ENCODE results near the gene TUBB1. TPM values are rescaled to one million over a fixed set of nuclear protein-coding genes. Genes with fewer than 3 reads are reported as not detected.

The TUBB1 gene
- total and polyA plus RNA-seq, 2 donors (not counting 1 experiment from before 2014, with no cell fraction given) = 0.22 to 0.43 TPM

GRCh38 chr20:58970146-58970545 lies 49.1 kb upstream of the TUBB1 start:
- POLR2A ChIA-PET = no interaction called here
- Mint-ChIP-seq H3K9me3 (ENCODE audit: insufficient read depth) (no peaks in the 10 kb centered on the region), H3K4me3 (peak overlapping the region; percentile 23), H3K27me3 (no peaks in the 10 kb centered on the region), H3K27ac (no peak overlapping the region), H3K4me1 (peaks cover 21% of the 10 kb centered on the region)
- ATAC-seq (ENCODE audit: low read depth) (no peak), DNase-seq (peak; percentile 22)
- H3K9ac ChIP-seq (ENCODE audit: low read length) = no peak overlapping the region
- no peak overlapping the region for H3K27ac ChIP-seq (ENCODE audit: low read length in 2 of 2)
- intact Hi-C loops (cut with micrococcal nuclease) = no loop called here
- H3K79me2 ChIP-seq (ENCODE audit: control insufficient read depth, insufficient read depth, low read length) = no peaks in the 10 kb centered on the region
- CTCF ChIA-PET = interaction anchor here (1.1 kb wide), 1 partner anchor 63 kb away, joined by 3 read pairs; no protein-coding TSS in a partner anchor
- no peaks in the 10 kb centered on the region for H3K27me3 ChIP-seq (replicated peaks in 1 of 4; ENCODE audit: control extremely low read depth in 1 of 4, control insufficient read depth in 3 of 4, insufficient read depth in 4 of 4, low read length in 3 of 4)
- no peaks in the 10 kb centered on the region for H3K36me3 ChIP-seq (replicated peaks in 1 of 2; ENCODE audit: control extremely low read depth in 1 of 2, control insufficient read depth in 1 of 2, extremely low read depth in 1 of 2, insufficient read depth in 2 of 2, low read length in 1 of 2)
- H3K9me3 ChIP-seq (ENCODE audit: control extremely low read depth in 1 of 3, control insufficient read depth in 2 of 3, insufficient read depth in 1 of 3, low read length in 2 of 3) = peaks cover 0 to 7% (median 3%) of the 10 kb centered on the region in 3 donors
- H3K4me3 ChIP-seq (ENCODE audit: control extremely low read depth in 1 of 5, extremely low read depth in 1 of 5, insufficient read depth in 1 of 5, low read depth in 2 of 5, low read length in 4 of 5) = no peak overlapping the region
- H2AFZ ChIP-seq (ENCODE audit: insufficient read depth, low read depth, low read length, poor library complexity, severe bottlenecking) = no peak overlapping the region
- peak overlapping the region; percentile 35 for H3K4me2 ChIP-seq (replicated peaks; ENCODE audit: low read depth, low read length, poor library complexity, severe bottlenecking)
- no CpG with 5 or more reads among the region's 1 CpG for WGBS (ENCODE audit: insufficient coverage)
- peaks cover 16 to 18% of the 10 kb centered on the region in 2 donors for H3K4me1 ChIP-seq (ENCODE audit: control insufficient read depth in 2 of 2, insufficient read depth in 2 of 2, low read length in 2 of 2)
- H4K20me1 ChIP-seq (ENCODE audit: control insufficient read depth, insufficient read depth, low read length, poor library complexity, severe bottlenecking) = no peaks in the 10 kb centered on the region
- TF ChIP-seq CTCF (IDR thresholded peaks at IDR 0.05) (no peak), EZH2 (IDR thresholded peaks at IDR 0.05; ENCODE audit: borderline replicate concordance, insufficient read depth, low read depth, low read length, poor library complexity, severe bottlenecking) (no peak)

GRCh38 chr20:58971429-58971828 lies 47.8 kb upstream of the TUBB1 start:
- no peak overlapping the region for H3K27ac ChIP-seq (ENCODE audit: low read length in 2 of 2)
- H4K20me1 ChIP-seq (ENCODE audit: control insufficient read depth, insufficient read depth, low read length, poor library complexity, severe bottlenecking) = no peaks in the 10 kb centered on the region
- H3K4me1 ChIP-seq (ENCODE audit: control insufficient read depth in 2 of 2, insufficient read depth in 2 of 2, low read length in 2 of 2) = peaks cover 16 to 18% of the 10 kb centered on the region in 2 donors
- no peak overlapping the region for H3K4me3 Mint-ChIP-seq
- no peaks in the 10 kb centered on the region for H3K36me3 ChIP-seq (replicated peaks in 1 of 2; ENCODE audit: control extremely low read depth in 1 of 2, control insufficient read depth in 1 of 2, extremely low read depth in 1 of 2, insufficient read depth in 2 of 2, low read length in 1 of 2)
- ATAC-seq (ENCODE audit: low read depth) = no peak
- no peak overlapping the region for H3K4me3 ChIP-seq (ENCODE audit: control extremely low read depth in 1 of 5, extremely low read depth in 1 of 5, insufficient read depth in 1 of 5, low read depth in 2 of 5, low read length in 4 of 5)
- H3K4me2 ChIP-seq (replicated peaks; ENCODE audit: low read depth, low read length, poor library complexity, severe bottlenecking) = no peak overlapping the region
- H3K9me3 ChIP-seq (ENCODE audit: control extremely low read depth in 1 of 3, control insufficient read depth in 2 of 3, insufficient read depth in 1 of 3, low read length in 2 of 3) = peaks cover 1 to 11% (median 7%) of the 10 kb centered on the region in 3 donors
- H2AFZ ChIP-seq (ENCODE audit: insufficient read depth, low read depth, low read length, poor library complexity, severe bottlenecking) = no peak overlapping the region
- ChIA-PET POLR2A (interaction anchor here (0.7 kb wide), 2 partner anchors 12 to 65 kb away, joined by 3 read pairs; no protein-coding TSS in a partner anchor), CTCF (interaction anchor here (1.1 to 1.5 kb wide), 3 partner anchors 61 to 116 kb away, joined by 3 read pairs; partner anchors contain the start of gene ATP5F1E)
- no peak for TF ChIP-seq EZH2 (IDR thresholded peaks at IDR 0.05; ENCODE audit: borderline replicate concordance, insufficient read depth, low read depth, low read length, poor library complexity, severe bottlenecking)
- TF ChIP-seq CTCF (IDR thresholded peaks at IDR 0.05) = no peak
- DNase-seq = no peak
- intact Hi-C loops (cut with micrococcal nuclease) = no loop called here
- peaks cover 21% of the 10 kb centered on the region for H3K4me1 Mint-ChIP-seq
- 91% methylated on average over 5 of the region's 6 CpGs for WGBS (ENCODE audit: insufficient coverage)
- H3K9ac ChIP-seq (ENCODE audit: low read length) = no peak overlapping the region
- no peak overlapping the region for H3K27ac Mint-ChIP-seq
- H3K27me3 ChIP-seq (replicated peaks in 1 of 4; ENCODE audit: control extremely low read depth in 1 of 4, control insufficient read depth in 3 of 4, insufficient read depth in 4 of 4, low read length in 3 of 4) = no peaks in the 10 kb centered on the region
- H3K79me2 ChIP-seq (ENCODE audit: control insufficient read depth, insufficient read depth, low read length) = no peaks in the 10 kb centered on the region
- no peaks in the 10 kb centered on the region for H3K27me3 Mint-ChIP-seq
- no peaks in the 10 kb centered on the region for H3K9me3 Mint-ChIP-seq (ENCODE audit: insufficient read depth)
